Loucy (cell line): Measurements from ENCODE around the gene STAP2.

Experiments
- H2AFZ ChIP-seq: fragments of 200-600 bp; sonication (generic); 2 replicates; pipeline ENCODE4 v1.6.0; 2016; ENCODE audit warnings: antibody characterized with exemption, mild to moderate bottlenecking, low read length, moderate library complexity
- H3F3A ChIP-seq: fragments of 200-600 bp; 2 replicates; pipeline ENCODE4 v1.6.0; 2016; ENCODE audit warnings: antibody characterized with exemption, low read depth, mild to moderate bottlenecking
- H3K27me3 ChIP-seq: fragments of 200-600 bp; sonication (generic); 2 replicates; pipeline ENCODE4 v1.6.1; 2014; ENCODE audit warnings: low read length, mild to moderate bottlenecking; ENCODE audit not compliant: insufficient read depth, poor library complexity, severe bottlenecking
- H3K36me3 ChIP-seq: fragments of 200-600 bp; sonication (generic); 2 replicates; pipeline ENCODE4 v1.6.1; 2016; ENCODE audit warnings: low read length; ENCODE audit not compliant: insufficient read depth
- H3K4me1 ChIP-seq: fragments of 200-600 bp; sonication (generic); 2 replicates; pipeline ENCODE4 v1.5.1; 2014; ENCODE audit warnings: low read length, mild to moderate bottlenecking; ENCODE audit not compliant: insufficient read depth, poor library complexity, severe bottlenecking
- H3K4me2 ChIP-seq: fragments of 200-600 bp; sonication (generic); 2 replicates; pipeline ENCODE4 v1.6.0; 2014; ENCODE audit warnings: antibody characterized with exemption, low read length, low read depth, mild to moderate bottlenecking; ENCODE audit not compliant: poor library complexity, severe bottlenecking
- H3K4me3 ChIP-seq: fragments of 200-600 bp; sonication (generic); 2 replicates; pipeline ENCODE4 v1.5.1; 2014; ENCODE audit warnings: low read length, mild to moderate bottlenecking, mixed read lengths; ENCODE audit not compliant: poor library complexity, severe bottlenecking
- H3K79me2 ChIP-seq: fragments of 200-600 bp; sonication (generic); 2 replicates; pipeline ENCODE4 v1.6.1; 2014; ENCODE audit warnings: low read length; ENCODE audit not compliant: insufficient read depth
- H3K9ac ChIP-seq: fragments of 200-600 bp; sonication (generic); 2 replicates; pipeline ENCODE4 v1.6.0; 2014; ENCODE audit warnings: mild to moderate bottlenecking, low read depth, low read length, moderate library complexity; ENCODE audit not compliant: poor library complexity, severe bottlenecking
- H3K9me2 ChIP-seq: fragments of 200-600 bp; sonication (generic); replicated peaks from 2 replicates; pipeline ENCODE4 v1.6.1; 2016; ENCODE audit warnings: low read depth, low read length, mixed read lengths
- H3K9me3 ChIP-seq: fragments of 200-600 bp; sonication (generic); 2 replicates; pipeline ENCODE4 v1.6.1; 2014; ENCODE audit warnings: mild to moderate bottlenecking, antibody characterized with exemption, low read length, low read depth; ENCODE audit not compliant: insufficient read depth
- H4K20me1 ChIP-seq: fragments of 200-600 bp; sonication (generic); 2 replicates; pipeline ENCODE4 v1.6.0; 2014; ENCODE audit warnings: antibody characterized with exemption, low read length, mild to moderate bottlenecking; ENCODE audit not compliant: insufficient read depth, poor library complexity, severe bottlenecking
- CTCF ChIP-seq: fragments of 200-600 bp; sonication (generic); conservative IDR thresholded peaks from 2 replicates; pipeline ENCODE4 v1.5.1; 2014; ENCODE audit warnings: mild to moderate bottlenecking, antibody characterized with exemption, low read length
- EZH2phosphoT487 ChIP-seq: fragments of 200-600 bp; IDR thresholded peaks from 2 replicates; pipeline ENCODE4 v1.6.1; 2018; ENCODE audit warnings: antibody characterized with exemption, mild to moderate bottlenecking, moderate library complexity, borderline replicate concordance

Gene STAP2

GRCh38 chr19:4328243-4328990, 10.2 kb downstream of the STAP2 start:
- Histone ChIP-seq H3K4me3 (no peak overlapping the region), H3K9me2 (no peaks in the 10 kb centered on the region), H3K4me1 (no peaks in the 10 kb centered on the region), H3K27me3 (no peaks in the 10 kb centered on the region), H3K4me2 (no peak overlapping the region), H3K9ac (no peak overlapping the region), H2AFZ (no peak overlapping the region), H3K36me3 (no peaks in the 10 kb centered on the region), H4K20me1 (no peaks in the 10 kb centered on the region), H3K9me3 (no peaks in the 10 kb centered on the region), H3F3A (no peaks in the 10 kb centered on the region), H3K79me2 (no peaks in the 10 kb centered on the region)
- TF ChIP-seq CTCF (no peak), EZH2phosphoT487 (no peak)

GRCh38 chr19:4327877-4328242, 10.8 kb downstream of the STAP2 start:
- H2AFZ ChIP-seq: no peak overlapping the region
- no peak overlapping the region for H3K4me3 ChIP-seq

GRCh38 chr19:4327252-4327876, 11.3 kb downstream of the STAP2 start:
- no peak overlapping the region for H2AFZ ChIP-seq
- H3K9me2 ChIP-seq: no peaks in the 10 kb centered on the region
- H3K27me3 ChIP-seq: no peaks in the 10 kb centered on the region
- no peak overlapping the region for H3K4me3 ChIP-seq
- no peak for TF ChIP-seq CTCF
- no peak for TF ChIP-seq EZH2phosphoT487
- no peaks in the 10 kb centered on the region for H3K4me1 ChIP-seq
- H3K9ac ChIP-seq: no peak overlapping the region
- H4K20me1 ChIP-seq: no peaks in the 10 kb centered on the region
- no peaks in the 10 kb centered on the region for H3F3A ChIP-seq
- H3K9me3 ChIP-seq: no peaks in the 10 kb centered on the region
- H3K79me2 ChIP-seq: no peaks in the 10 kb centered on the region
- H3K4me2 ChIP-seq: no peak overlapping the region
- no peaks in the 10 kb centered on the region for H3K36me3 ChIP-seq

More at GRCh38 chr19:4327877-4328242, 10.8 kb downstream of the STAP2 start:
- Histone ChIP-seq H4K20me1 (no peaks in the 10 kb centered on the region), H3K9me2 (no peaks in the 10 kb centered on the region), H3K79me2 (no peaks in the 10 kb centered on the region), H3K4me1 (no peaks in the 10 kb centered on the region), H3K27me3 (no peaks in the 10 kb centered on the region), H3K36me3 (no peaks in the 10 kb centered on the region), H3K9me3 (no peaks in the 10 kb centered on the region), H3F3A (no peaks in the 10 kb centered on the region), H3K4me2 (no peak overlapping the region), H3K9ac (no peak overlapping the region)
- TF ChIP-seq EZH2phosphoT487 (no peak), CTCF (no peak)
